Fibroblast of lung (primary cell): ENCODE results near the gene CEP290. TPM values are rescaled to one million over a fixed set of nuclear protein-coding genes. Genes with fewer than 3 reads are reported as not detected.

ENCODE experiments used
- DNase-seq, 2 donors: peaks; one replicate each; pipeline versions ENCODE4 v3.0.0 to v3.0.0-alpha.2; 2010; ENCODE audit warnings: low read depth in 2 of 2
- H2AFZ ChIP-seq: 2 replicates; pipeline ENCODE4 v1.5.1; 2012; ENCODE audit warnings: low read length, control low read depth, inconsistent platforms
- H3K27ac ChIP-seq: 2 replicates; pipeline ENCODE4 v1.5.1; 2011; ENCODE audit warnings: low read length, control low read depth; ENCODE audit not compliant: insufficient read depth
- H3K27me3 ChIP-seq: 2 replicates; pipeline ENCODE4 v1.5.1; 2011; ENCODE audit warnings: mild to moderate bottlenecking, low read length; ENCODE audit not compliant: control insufficient read depth, insufficient read depth
- H3K36me3 ChIP-seq: 2 replicates; pipeline ENCODE4 v1.5.1; 2011; ENCODE audit warnings: low read length; ENCODE audit not compliant: control insufficient read depth, insufficient read depth
- H3K4me1 ChIP-seq: 2 replicates; pipeline ENCODE4 v1.5.1; 2011; ENCODE audit warnings: low read length; ENCODE audit not compliant: control insufficient read depth, insufficient read depth; ENCODE audit errors: extremely low read depth
- H3K4me2 ChIP-seq: 2 replicates; pipeline ENCODE4 v1.5.1; 2011; ENCODE audit warnings: low read length, control low read depth; ENCODE audit not compliant: insufficient read depth; ENCODE audit errors: extremely low read depth
- H3K4me3 ChIP-seq, 4 experiments: fragments of 200-600 bp in 1 of 4; sonication (generic) in 1 of 4; replicated peaks in 1 of 4; 2 replicates each; pipeline ENCODE4 v1.5.1; 2011 to 2016; ENCODE audit warnings: low read length in 4 of 4, low read depth in 3 of 4, mild to moderate bottlenecking in 3 of 4, control low read depth in 2 of 4, inconsistent platforms in 1 of 4, mixed read lengths in 1 of 4; ENCODE audit not compliant: insufficient read depth in 1 of 4; ENCODE audit errors: control extremely low read depth in 1 of 4
- H3K79me2 ChIP-seq: 2 replicates; pipeline ENCODE4 v1.5.1; 2012; ENCODE audit warnings: mild to moderate bottlenecking, low read length, inconsistent platforms; ENCODE audit not compliant: control insufficient read depth, insufficient read depth
- H3K9ac ChIP-seq: 2 replicates; pipeline ENCODE4 v1.5.1; 2011; ENCODE audit warnings: mild to moderate bottlenecking, low read length, control low read depth; ENCODE audit not compliant: insufficient read depth
- H3K9me3 ChIP-seq: 2 replicates; pipeline ENCODE4 v1.5.1; 2012; ENCODE audit warnings: low read depth, low read length; ENCODE audit not compliant: control insufficient read depth, insufficient read depth
- H4K20me1 ChIP-seq: 2 replicates; pipeline ENCODE4 v1.5.1; 2011; ENCODE audit warnings: low read length; ENCODE audit not compliant: control insufficient read depth, insufficient read depth; ENCODE audit errors: extremely low read depth
- CTCF ChIP-seq, 2 donors: IDR thresholded peaks in 1 of 2; conservative IDR thresholded peaks in 1 of 2; 1 replicate in 1 of 2; 2 replicates in 1 of 2; pipeline ENCODE4 v1.5.1; 2011 to 2012; ENCODE audit warnings: low read length in 2 of 2, control low read depth in 1 of 2, inconsistent platforms in 1 of 2, low read depth in 1 of 2, mild to moderate bottlenecking in 1 of 2
- EZH2 ChIP-seq: IDR thresholded peaks from 2 replicates; pipeline ENCODE4 v1.5.1; 2012; ENCODE audit warnings: low read length, control low read depth, mild to moderate bottlenecking; ENCODE audit errors: missing control alignments
- polyA plus RNA-seq, 2 donors: library from polyadenylated mRNA; depleted of rRNA in 1 of 2; stranded (reverse) in 1 of 2; unstranded in 1 of 2; fragments of >200 nt; gene quantifications; 2 replicates each; pipeline ENCODE4 v1.2.1, GENCODE V29; 2011 to 2012; ENCODE audit warnings: missing spikeins in 1 of 2
- total RNA-seq: library from RNA; depleted of rRNA; stranded (reverse); fragments of >200 nt; gene quantifications from 2 replicates; pipeline ENCODE4 v1.2.1, GENCODE V29; 2014

The CEP290 gene
- total and polyA plus RNA-seq, 2 donors (not counting 1 experiment from before 2014, with no cell fraction given): 8.0 to 12.6 TPM

GRCh38 chr12:88156075-88156654 is 14.3 kb upstream of the CEP290 start:
- H3K4me2 ChIP-seq: no peak overlapping the region
- no peaks in the 10 kb centered on the region for H3K4me1 ChIP-seq
- H3K27me3 ChIP-seq: no peaks in the 10 kb centered on the region
- no peak overlapping the region for H3K9ac ChIP-seq
- H3K4me3 ChIP-seq: no peak overlapping the region
- DNase-seq: no peak
- no peaks in the 10 kb centered on the region for H3K79me2 ChIP-seq
- H3K27ac ChIP-seq: no peak overlapping the region
- no peak for TF ChIP-seq CTCF (conservative IDR thresholded peaks at IDR 0.05 in 1 of 2, IDR thresholded peaks at IDR 0.05 in 1 of 2; ENCODE audit: low read depth in 1 of 2, low read length in 2 of 2)
- TF ChIP-seq EZH2: no peak
- H2AFZ ChIP-seq: no peak overlapping the region
- no peaks in the 10 kb centered on the region for H4K20me1 ChIP-seq
- no peaks in the 10 kb centered on the region for H3K36me3 ChIP-seq
- no peaks in the 10 kb centered on the region for H3K9me3 ChIP-seq

GRCh38 chr12:88153959-88154358 is 12.1 kb upstream of the CEP290 start:
- no peaks in the 10 kb centered on the region for H4K20me1 ChIP-seq
- H3K4me3 ChIP-seq: no peak overlapping the region
- H3K9me3 ChIP-seq: no peaks in the 10 kb centered on the region
- peak; percentile 45 to 82 for DNase-seq
- TF ChIP-seq CTCF (conservative IDR thresholded peaks at IDR 0.05 in 1 of 2, IDR thresholded peaks at IDR 0.05 in 1 of 2; ENCODE audit: low read depth in 1 of 2, low read length in 2 of 2) (peak in 1 of 2 donors; percentile 30), EZH2 (no peak)
- no peaks in the 10 kb centered on the region for H3K4me1 ChIP-seq
- no peaks in the 10 kb centered on the region for H3K27me3 ChIP-seq
- no peak overlapping the region for H3K9ac ChIP-seq
- no peak overlapping the region for H3K27ac ChIP-seq
- H3K36me3 ChIP-seq: no peaks in the 10 kb centered on the region
- no peaks in the 10 kb centered on the region for H3K79me2 ChIP-seq
- H3K4me2 ChIP-seq: no peak overlapping the region
- no peak overlapping the region for H2AFZ ChIP-seq

- Histone ChIP-seq H3K9ac (no peak overlapping the region), H3K27me3 (no peaks in the 10 kb centered on the region), H3K4me3 (no peak overlapping the region), H3K9me3 (no peaks in the 10 kb centered on the region), H3K27ac (no peak overlapping the region), H4K20me1 (no peaks in the 10 kb centered on the region), H3K4me1 (no peaks in the 10 kb centered on the region), H3K36me3 (no peaks in the 10 kb centered on the region), H3K79me2 (peaks cover 2% of the 10 kb centered on the region), H3K4me2 (no peak overlapping the region), H2AFZ (no peak overlapping the region)
- DNase-seq: no peak
- TF ChIP-seq EZH2 (no peak), CTCF (conservative IDR thresholded peaks at IDR 0.05 in 1 of 2, IDR thresholded peaks at IDR 0.05 in 1 of 2; ENCODE audit: low read depth in 1 of 2, low read length in 2 of 2) (no peak)
These were observed 8.2 kb upstream of the CEP290 start for GRCh38 chr12:88150063-88150462.
